ENCODE results near the gene VASH1. TPM values are rescaled to one million over a fixed set of nuclear protein-coding genes. Genes with fewer than 3 reads are reported as not detected.
A peak's percentile ranks its signal among the peaks of the same experiment; 100 is the strongest.

Gene VASH1
- total and polyA plus RNA-seq, 12 donors, result 9.1 to 20.2 (median 13.4) TPM

DNA sequence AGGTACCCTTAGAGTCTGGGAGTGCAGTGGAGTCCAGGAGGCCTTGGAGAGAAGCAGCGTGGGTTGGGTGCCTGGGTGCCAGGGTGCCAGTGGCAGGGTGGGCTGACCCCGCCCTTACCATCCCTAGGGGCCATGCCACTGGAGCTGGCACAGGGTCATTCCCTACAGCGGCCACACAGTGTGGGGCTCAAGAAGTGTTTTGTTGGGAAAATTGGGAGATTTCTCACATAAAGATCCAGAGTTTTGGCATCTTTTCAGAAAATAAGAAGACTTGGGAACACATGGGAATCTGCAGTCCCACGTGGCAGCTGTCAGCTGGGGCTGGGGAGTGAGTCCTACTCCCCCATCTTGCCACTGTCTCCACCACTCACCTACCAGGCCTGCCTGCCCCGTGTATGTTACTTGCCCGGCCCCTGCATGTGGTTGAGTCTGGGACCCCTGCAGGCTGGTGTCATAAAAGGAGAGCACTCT lies 4.2 kb downstream of the VASH1 start:
- DNase-seq (no peak), ATAC-seq (no peak)
- 74 to 83% methylated on average over 6 of the region's 6 CpGs for WGBS, 2 donors
- Histone ChIP-seq H3K9me3 (no peaks in the 10 kb centered on the region), H3K4me1 (peaks cover 21 to 87% (median 73%) of the 10 kb centered on the region in 9 donors), H3K36me3 (peaks cover 0 to 22% (median 0%) of the 10 kb centered on the region in 9 donors), H3K27me3 (peaks cover 0 to 17% (median 0%) of the 10 kb centered on the region in 7 donors), H3K4me3 (no peak overlapping the region), H3K27ac (peak overlapping the region in 7 of 10 donors; percentile 19 to 97 (median 89))
- intact Hi-C loops (cut with DNase I), result loop anchor here in 3 of 10 donors (5.0 kb wide), 3 partner anchors 38 to 53 kb away; no protein-coding TSS in a partner anchor
- TF ChIP-seq, protein P1, sequence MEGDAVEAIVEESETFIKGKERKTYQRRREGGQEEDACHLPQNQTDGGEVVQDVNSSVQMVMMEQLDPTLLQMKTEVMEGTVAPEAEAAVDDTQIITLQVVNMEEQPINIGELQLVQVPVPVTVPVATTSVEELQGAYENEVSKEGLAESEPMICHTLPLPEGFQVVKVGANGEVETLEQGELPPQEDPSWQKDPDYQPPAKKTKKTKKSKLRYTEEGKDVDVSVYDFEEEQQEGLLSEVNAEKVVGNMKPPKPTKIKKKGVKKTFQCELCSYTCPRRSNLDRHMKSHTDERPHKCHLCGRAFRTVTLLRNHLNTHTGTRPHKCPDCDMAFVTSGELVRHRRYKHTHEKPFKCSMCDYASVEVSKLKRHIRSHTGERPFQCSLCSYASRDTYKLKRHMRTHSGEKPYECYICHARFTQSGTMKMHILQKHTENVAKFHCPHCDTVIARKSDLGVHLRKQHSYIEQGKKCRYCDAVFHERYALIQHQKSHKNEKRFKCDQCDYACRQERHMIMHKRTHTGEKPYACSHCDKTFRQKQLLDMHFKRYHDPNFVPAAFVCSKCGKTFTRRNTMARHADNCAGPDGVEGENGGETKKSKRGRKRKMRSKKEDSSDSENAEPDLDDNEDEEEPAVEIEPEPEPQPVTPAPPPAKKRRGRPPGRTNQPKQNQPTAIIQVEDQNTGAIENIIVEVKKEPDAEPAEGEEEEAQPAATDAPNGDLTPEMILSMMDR (IDR thresholded peaks at IDR 0.05), result no peak

DNA sequence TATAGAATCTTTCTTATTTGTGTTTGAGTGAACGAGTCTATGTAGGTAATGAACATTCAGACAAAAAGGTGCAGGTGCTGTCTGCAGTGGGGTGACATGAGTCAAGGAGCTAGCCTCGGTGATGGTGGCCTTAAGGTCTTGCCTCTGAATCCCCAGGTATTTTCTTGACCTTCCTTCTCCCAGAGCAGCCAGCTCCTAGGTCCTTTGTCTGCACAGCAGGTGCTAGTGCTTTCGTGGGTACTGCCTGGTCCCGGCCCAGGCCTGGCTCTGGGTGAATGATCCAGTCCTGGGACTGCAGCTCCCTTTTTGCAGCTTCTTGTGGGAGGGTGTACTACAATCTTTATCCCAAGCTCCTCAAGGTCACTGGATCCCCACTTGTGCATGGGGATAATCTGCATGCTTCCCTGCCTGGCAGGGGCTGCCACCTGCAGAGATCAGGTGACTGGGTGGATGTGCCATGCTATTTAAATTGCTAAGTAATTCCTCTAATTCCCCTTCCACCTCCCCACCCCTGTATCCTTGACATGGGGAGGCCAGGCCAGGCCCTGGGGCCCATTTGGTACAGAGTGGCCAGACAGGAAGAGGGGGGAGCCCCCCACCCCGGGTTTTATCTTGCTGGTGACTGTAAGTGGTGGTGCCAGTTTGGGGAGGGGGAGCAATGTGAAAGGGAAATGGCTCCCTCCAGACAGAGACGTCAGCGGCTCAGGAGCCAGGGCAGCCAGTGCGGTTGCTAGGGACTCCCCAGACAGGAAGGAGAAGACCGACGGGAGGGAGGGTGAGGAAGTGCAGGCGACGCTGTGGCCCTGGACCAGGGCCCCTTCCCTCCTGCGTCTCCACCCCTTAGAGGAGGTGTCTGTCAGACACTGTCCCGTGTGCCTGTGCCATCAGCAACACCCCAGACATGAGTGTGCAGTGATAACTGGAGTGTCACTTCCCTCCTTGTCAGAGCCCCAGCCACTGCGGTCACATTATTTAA lies 6.7 kb downstream of the VASH1 start:
- peak overlapping the region; percentile 57 to 95 (median 82) for H3K27ac ChIP-seq
- peak; percentile 79 to 91 (median 86) for ATAC-seq
- peaks cover 0 to 3% (median 0%) of the 10 kb centered on the region in 7 donors for H3K27me3 ChIP-seq
- intact Hi-C loops (cut with DNase I), result loop anchor here in 3 of 10 donors (5.0 kb wide), 3 partner anchors 41 to 56 kb away; no protein-coding TSS in a partner anchor
- TF ChIP-seq, protein P1 (IDR thresholded peaks at IDR 0.05), result no peak
- peak overlapping the region in 4 of 10 donors; percentile 6 to 25 (median 10) for H3K4me3 ChIP-seq
- DNase-seq, result peak; percentile 77 to 89
- 18 to 20% methylated on average over 14 to 15 of the region's 15 CpGs for WGBS, 2 donors
- peaks cover 29 to 99% (median 81%) of the 10 kb centered on the region in 9 donors for H3K4me1 ChIP-seq
- peaks cover 0 to 33% (median 0%) of the 10 kb centered on the region in 9 donors for H3K36me3 ChIP-seq
- H3K9me3 ChIP-seq, result no peaks in the 10 kb centered on the region

DNA sequence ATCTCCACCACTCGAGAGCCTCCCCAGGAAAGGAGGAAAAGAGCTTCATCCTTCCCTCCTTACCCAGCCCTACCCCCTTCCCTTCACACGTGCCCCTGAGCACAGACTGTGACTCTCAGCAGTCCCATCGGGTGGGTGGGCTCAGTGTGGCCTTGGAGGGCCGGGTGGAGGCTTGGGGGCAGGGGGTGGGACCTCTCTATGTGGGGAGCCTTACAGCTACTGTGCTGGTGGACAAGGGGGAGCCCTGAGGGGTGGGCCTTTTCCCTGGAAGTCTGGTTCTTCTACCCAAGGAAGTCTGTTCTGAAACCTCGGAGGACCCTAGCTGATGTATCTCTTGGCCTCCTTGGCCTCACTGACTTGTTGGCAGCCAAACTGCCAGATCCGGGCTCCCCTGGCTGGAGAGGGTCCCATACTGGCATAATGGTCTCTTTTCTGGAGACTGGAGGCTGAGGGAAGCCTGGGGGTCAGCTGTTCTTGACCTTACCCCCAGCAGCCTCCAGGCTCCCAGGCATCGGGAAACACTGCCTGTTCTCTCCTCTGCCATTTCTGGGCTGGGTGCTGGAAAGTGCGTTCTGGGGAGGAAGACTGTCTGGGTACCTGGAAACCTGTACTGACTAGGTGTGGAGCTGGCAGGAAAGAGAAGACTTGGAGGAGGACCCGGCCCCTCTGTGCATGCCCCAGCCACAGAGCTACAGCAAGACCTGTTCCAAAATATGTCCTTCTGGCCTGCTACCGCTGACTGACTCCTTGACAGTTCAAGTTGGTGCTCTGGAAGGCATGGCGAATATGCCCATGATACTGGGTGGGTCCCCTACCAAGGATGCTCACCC lies 7.6 kb downstream of the VASH1 start:
- Histone ChIP-seq H3K9me3 (no peaks in the 10 kb centered on the region), H3K4me1 (peaks cover 33 to 99% (median 77%) of the 10 kb centered on the region in 9 donors), H3K36me3 (peaks cover 0 to 35% (median 0%) of the 10 kb centered on the region in 9 donors), H3K27me3 (peaks cover 0 to 3% (median 0%) of the 10 kb centered on the region in 7 donors), H3K4me3 (peak overlapping the region in 2 of 10 donors; percentile 6 to 8), H3K27ac (peak overlapping the region; percentile 57 to 95 (median 82))
- WGBS, 2 donors, result 52 to 58% methylated on average over 11 of the region's 11 CpGs
- intact Hi-C loops (cut with DNase I), result loop anchor here in 3 of 10 donors (5.0 kb wide), 3 partner anchors 42 to 57 kb away; no protein-coding TSS in a partner anchor
- peak in 1 of 8 donors; percentile 27 for ATAC-seq
- no peak for DNase-seq
- TF ChIP-seq, protein P1 (IDR thresholded peaks at IDR 0.05), result no peak
